ENCODE data around the gene SETD9. TPM values are rescaled to one million over a fixed set of nuclear protein-coding genes. Genes with fewer than 3 reads are reported as not detected.
A peak's percentile ranks its signal among the peaks of the same experiment; 100 is the strongest.

The SETD9 gene
- total RNA-seq, 2 donors from 2014 or later: 4.5 to 12.1 TPM

DNA sequence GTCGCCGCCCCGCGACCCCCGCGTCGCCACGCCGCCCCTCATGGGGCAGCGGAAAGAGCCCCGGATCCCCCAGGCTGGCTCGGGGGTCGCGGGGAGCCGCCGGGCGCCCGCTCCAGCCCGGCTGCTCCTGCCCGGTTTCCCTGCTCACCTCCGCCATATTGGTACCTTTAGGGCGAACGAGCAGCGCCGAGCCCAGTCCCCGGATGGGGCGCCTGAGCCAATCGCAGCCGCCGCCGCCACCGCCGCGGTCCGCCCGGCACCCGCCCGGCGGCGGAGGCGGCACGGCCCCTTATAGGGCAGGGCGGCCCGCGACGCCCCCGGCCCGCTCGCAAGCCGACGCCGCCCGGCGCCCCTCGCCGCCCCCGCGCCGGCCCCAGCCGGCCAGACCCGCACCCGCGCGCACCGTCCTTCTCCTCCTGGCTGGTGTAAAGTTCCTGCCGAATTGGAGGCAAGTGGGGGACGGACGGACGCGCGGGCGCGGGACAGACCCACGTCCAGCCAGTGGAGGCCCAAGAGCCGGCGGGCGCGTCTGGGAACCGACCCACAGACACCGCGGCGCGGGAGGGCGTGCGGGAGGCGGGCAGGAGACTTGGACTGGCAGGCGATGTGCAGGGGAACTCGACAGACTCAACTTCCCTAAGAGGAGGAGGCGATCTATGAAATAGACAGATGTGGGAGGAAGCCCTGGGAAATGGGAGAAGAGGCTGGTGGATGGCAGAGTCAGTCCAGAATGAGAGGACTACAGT lies 42.7 kb downstream of the SETD9 start, which contains the start of gene MIER3:
TSS of gene MIER3 (minus strand) at position 178 of the 746 bp plus-strand sequence. CDS start at position 157, 21 bp downstream.
- Mint-ChIP-seq H3K9me3 (no peaks in the 10 kb centered on the region), H3K27me3 (peaks cover 18 to 36% of the 10 kb centered on the region in 2 donors), H3K4me3 (peak within 1 kb of the TSS; percentile 89), H3K36me3 (peaks cover 4% of the 10 kb centered on the region), H3K27ac (peak within 1 kb of the TSS; percentile 61 to 82), H3K4me1 (ENCODE audit: low read depth in 2 of 2) (peaks cover 18 to 26% of the 10 kb centered on the region in 2 donors)
- DNase-seq (ENCODE audit: low spot score) (peak; percentile 85), ATAC-seq (peak; percentile 99)

DNA sequence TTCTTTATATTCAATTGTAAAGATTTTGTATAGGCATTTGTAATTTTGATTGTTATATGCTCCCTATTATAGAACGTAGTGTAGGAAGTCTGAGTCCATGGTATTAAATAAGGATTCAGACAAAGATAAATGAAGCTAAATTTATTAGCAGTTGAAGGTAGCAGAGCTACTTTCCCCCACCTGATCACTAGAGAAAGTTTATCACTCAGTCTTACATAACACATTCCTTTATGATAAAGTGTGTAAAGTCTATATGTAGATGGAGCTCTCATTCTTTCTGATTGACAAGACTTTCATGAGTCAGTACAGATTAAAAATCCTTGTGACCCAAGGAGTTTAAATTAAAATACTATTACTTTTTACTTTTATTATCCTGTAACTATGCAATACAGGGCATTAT lies 44.9 kb downstream of the SETD9 start:
- Mint-ChIP-seq H3K4me3 (no peak overlapping the region), H3K9me3 (no peaks in the 10 kb centered on the region), H3K27me3 (peaks cover 26 to 55% of the 10 kb centered on the region in 2 donors), H3K4me1 (ENCODE audit: low read depth in 2 of 2) (peaks cover 18 to 26% of the 10 kb centered on the region in 2 donors), H3K36me3 (no peaks in the 10 kb centered on the region), H3K27ac (no peak overlapping the region)
- no peak for ATAC-seq
- DNase-seq (ENCODE audit: low spot score): no peak

DNA sequence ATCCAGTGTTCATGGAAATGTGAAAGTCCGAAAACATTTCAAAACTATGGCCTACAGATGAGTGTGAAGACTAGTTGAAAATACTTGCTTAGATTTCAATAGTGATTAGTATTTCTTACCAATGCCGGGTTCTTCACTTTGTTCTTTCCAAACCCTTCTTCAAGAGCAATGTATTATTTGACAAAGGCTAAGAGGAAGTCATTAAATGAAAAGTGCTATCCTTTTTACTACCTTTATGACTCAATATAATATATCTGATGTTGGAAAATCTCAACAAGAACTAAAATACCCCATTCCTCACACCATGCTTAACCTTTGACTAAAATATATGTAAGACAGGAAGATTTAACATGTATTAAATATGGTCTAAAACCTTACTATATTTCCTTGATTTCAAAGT lies 49.2 kb downstream of the SETD9 start:
- Mint-ChIP-seq H3K36me3 (no peaks in the 10 kb centered on the region), H3K27ac (no peak overlapping the region), H3K4me1 (ENCODE audit: low read depth in 2 of 2) (no peaks in the 10 kb centered on the region), H3K4me3 (no peak overlapping the region), H3K9me3 (no peaks in the 10 kb centered on the region), H3K27me3 (peaks cover 46 to 79% of the 10 kb centered on the region in 2 donors)
- DNase-seq (ENCODE audit: low spot score) (no peak), ATAC-seq (no peak)

GRCh38 chr5:56959326-56959725 lies 49.9 kb downstream of the SETD9 start:
- H3K4me3 Mint-ChIP-seq: no peak overlapping the region
- peaks cover 44 to 83% of the 10 kb centered on the region in 2 donors for H3K27me3 Mint-ChIP-seq
- no peaks in the 10 kb centered on the region for H3K36me3 Mint-ChIP-seq
- no peaks in the 10 kb centered on the region for H3K9me3 Mint-ChIP-seq
- no peak for ATAC-seq
- no peak for DNase-seq (ENCODE audit: low spot score)
- no peak overlapping the region for H3K27ac Mint-ChIP-seq
- H3K4me1 Mint-ChIP-seq (ENCODE audit: low read depth in 2 of 2): no peaks in the 10 kb centered on the region

GRCh38 chr5:56961746-56962145 lies 52.4 kb downstream of the SETD9 start:
- Mint-ChIP-seq H3K4me3 (no peak overlapping the region), H3K27me3 (peaks cover 44 to 72% of the 10 kb centered on the region in 2 donors), H3K4me1 (ENCODE audit: low read depth in 2 of 2) (no peaks in the 10 kb centered on the region), H3K27ac (no peak overlapping the region), H3K36me3 (no peaks in the 10 kb centered on the region), H3K9me3 (no peaks in the 10 kb centered on the region)
- ATAC-seq (no peak), DNase-seq (ENCODE audit: low spot score) (no peak)

DNA sequence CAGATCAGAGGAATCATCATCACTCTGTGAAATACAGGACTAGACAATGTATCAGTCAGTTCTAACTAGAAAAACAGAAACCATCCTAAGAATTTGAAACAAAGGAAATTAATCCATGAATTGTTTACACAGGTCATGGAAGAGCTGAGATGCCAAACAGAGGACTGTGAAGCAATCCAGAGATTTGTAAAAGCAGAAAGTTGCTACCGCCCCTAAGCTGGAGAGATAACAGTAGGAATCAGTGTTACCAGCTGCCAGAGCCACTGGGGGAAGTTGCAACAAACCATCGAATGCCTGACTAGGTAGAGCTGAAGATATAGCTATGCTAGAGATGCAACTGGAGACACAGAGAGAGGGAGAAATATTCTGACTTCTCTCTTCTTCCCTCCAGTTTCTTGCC lies 52.9 kb downstream of the SETD9 start:
- DNase-seq (ENCODE audit: low spot score): no peak
- H3K27me3 Mint-ChIP-seq: peaks cover 44 to 69% of the 10 kb centered on the region in 2 donors
- no peaks in the 10 kb centered on the region for H3K9me3 Mint-ChIP-seq
- no peaks in the 10 kb centered on the region for H3K4me1 Mint-ChIP-seq (ENCODE audit: low read depth in 2 of 2)
- H3K27ac Mint-ChIP-seq: no peak overlapping the region
- H3K4me3 Mint-ChIP-seq: no peak overlapping the region
- no peak for ATAC-seq
- no peaks in the 10 kb centered on the region for H3K36me3 Mint-ChIP-seq

DNA sequence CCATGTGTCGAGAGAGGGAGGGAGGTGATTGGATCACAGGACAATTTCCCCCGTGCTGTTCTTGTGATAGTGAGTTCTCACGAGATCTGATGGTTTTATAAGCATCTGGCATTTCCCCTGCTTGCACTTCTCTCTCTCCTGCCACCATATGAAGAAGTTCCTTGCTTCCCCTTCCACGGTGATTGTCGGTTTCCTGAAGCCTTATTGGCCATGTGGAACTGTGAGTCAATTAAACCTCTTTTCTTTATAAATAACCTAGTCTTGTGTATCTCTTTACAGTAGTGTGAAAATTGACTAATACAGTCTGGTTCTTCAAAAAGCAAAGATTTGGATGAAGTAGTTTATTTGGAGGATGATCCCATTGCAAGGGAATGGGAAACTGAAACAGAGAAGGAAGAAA lies 53.9 kb downstream of the SETD9 start:
- Mint-ChIP-seq H3K9me3 (no peaks in the 10 kb centered on the region), H3K4me3 (no peak overlapping the region)

GRCh38 chr5:56964173-56964572 lies 54.8 kb downstream of the SETD9 start:
- Mint-ChIP-seq H3K36me3 (no peaks in the 10 kb centered on the region), H3K9me3 (no peaks in the 10 kb centered on the region), H3K4me3 (no peak overlapping the region), H3K27ac (no peak overlapping the region), H3K27me3 (peaks cover 43 to 57% of the 10 kb centered on the region in 2 donors), H3K4me1 (ENCODE audit: low read depth in 2 of 2) (no peaks in the 10 kb centered on the region)
- no peak for DNase-seq (ENCODE audit: low spot score)
- no peak for ATAC-seq

More for the DNA sequence above, 53.9 kb downstream of the SETD9 start:
- Mint-ChIP-seq H3K36me3 (no peaks in the 10 kb centered on the region), H3K27ac (no peak overlapping the region), H3K27me3 (peaks cover 39 to 59% of the 10 kb centered on the region in 2 donors), H3K4me1 (ENCODE audit: low read depth in 2 of 2) (no peaks in the 10 kb centered on the region)
- no peak for ATAC-seq
- no peak for DNase-seq (ENCODE audit: low spot score)

Other genes starting within 250 kb of the SETD9 start
- 10 to 100 TPM; 11.1 to 16.3 TPM for gene MAP3K1, start 94.0 kb upstream of the SETD9 start, total RNA-seq
- 10 to 100 TPM; 21.0 to 28.7 TPM for gene MIER3, start 42.5 kb downstream of the SETD9 start, total RNA-seq